Stromal cell of bone marrow (primary cell): ENCODE measurements around the gene BBS9.
A peak's percentile ranks its signal among the peaks of the same experiment; 100 is the strongest.
"Not testable (repeated sequence)": the region's sequence is repeated elsewhere in the genome, so short reads cannot be mapped to it uniquely, and the experiment has no call there.

ENCODE experiments used
- DNase-seq: peaks from one replicate; pipeline ENCODE4 v3.0.0-alpha.2; 2012; ENCODE audit warnings: low read depth

BBS9 gene

DNA sequence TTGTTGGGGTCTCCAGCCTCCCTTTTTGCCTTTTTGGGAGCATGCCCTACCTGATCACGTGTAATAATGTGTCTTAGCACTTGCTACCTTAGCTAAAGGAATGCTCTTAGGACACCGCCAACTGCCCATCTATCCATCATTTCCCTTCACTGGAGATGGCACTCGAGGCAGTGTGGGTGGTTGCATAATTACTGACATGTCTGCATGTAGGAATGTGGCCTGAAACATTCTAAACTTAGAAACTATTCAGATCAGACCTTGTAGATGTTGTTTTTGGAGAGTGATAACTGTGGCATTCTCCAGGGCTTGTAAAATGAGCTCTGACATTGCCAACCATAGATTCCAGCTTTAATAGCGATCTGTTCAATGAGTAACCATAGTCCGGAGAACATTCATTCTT lies 365.8 kb downstream of the BBS9 start:
- DNase-seq = peak; percentile 58

DNA sequence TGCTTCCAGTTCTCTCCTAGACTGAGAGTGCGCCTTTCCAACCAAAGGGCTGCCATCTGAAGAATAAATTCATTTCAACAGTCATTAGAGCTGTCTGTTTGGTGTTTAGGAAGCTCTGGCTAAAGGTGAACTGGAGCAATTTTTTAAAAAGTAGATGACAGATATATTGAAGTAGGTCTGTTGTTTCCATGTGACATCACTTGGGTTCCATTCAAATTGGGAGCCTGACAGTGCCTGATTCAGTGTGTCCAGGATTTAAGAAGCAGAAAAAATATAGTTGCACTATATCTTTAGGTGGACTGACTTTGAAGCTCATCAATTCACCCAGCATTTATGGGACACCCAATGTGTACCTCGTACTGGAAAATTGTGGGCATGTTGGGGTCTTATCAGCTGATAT lies 367.7 kb downstream of the BBS9 start:
- no peak for DNase-seq

DNA sequence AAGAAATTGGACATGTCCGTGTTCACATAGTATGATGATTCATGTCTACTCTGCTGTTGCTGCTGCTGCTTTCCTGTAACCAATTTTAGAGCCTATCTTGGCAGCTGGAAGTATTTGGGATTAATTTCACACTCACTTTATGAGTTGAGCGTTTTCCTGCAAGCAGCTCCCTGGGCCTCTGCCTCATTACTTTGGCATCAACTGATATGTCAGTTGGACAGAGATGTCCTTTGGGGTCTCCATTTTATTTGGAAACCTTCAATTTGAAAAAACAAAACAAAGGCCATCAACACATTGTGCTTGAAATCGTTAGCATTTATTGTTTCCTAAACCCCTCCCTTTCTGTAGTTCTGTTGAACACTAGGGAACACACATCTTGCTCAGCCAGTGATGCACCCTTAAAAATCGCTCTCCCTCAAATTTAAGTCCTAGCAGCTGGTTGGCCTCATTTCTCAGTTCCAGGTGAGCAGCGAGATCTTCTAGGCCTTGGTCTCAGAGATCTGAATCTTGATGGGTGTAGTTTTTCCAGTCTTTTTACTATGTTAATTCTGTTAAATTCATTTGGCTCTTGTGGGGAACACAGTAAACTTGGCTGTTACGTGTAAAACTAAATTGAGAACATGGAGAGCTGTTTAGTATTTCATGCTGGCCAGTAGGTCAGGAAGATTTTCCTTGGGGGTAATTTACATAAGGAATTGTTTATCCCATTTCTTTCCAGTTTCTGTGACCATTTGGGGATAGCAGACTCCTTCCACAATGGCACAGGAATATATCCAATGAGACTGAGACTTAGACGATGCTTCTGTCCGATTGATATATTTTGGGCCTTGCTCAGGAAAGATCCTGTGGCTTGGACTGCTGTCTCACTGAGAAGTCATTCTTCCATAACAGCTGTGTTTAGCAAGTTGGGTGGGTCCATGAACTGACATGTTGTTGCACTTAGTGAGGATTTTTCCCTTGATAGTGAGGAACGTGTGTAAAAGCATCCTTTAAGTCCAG lies 371.6 kb downstream of the BBS9 start:
- peak; percentile 21 for DNase-seq

DNA sequence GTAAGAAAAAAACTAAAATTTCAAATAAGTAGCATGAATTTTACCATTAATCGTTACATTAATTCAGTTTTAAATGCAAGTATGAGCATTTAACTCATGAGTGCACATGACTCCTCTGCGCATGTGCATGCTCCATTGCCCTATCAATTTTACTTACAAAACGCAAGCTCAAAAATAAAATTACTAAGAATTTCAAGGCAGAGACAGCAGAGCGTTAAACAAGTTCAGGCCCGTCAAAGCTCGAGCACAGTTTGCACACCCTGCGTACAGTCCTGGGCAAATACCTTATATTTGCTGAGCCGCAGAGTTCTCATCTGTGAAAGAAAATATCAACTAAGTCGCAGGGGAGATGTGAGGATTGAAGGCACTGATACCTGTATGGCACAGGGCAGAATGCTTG lies 373.6 kb downstream of the BBS9 start:
- no peak for DNase-seq

DNA sequence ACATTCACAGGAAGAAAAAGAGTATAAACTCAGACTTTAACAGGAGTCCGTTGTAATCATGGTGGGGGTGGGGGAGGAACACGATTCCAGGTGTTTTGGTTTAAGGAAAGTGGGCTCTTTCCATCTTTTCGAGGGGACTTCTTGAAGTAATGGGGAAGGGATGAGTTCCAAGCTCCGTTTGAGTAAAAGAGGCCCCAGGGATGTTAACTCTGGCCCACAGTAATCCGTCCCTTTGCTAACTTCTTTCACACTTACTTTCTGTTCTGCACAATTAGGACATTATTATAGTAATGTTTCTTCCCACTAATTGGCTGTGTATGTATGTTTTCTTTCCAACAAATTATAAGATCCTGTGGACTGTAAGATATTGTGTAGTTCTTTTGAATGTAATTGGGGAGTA lies 374.4 kb downstream of the BBS9 start:
- no peak for DNase-seq

DNA sequence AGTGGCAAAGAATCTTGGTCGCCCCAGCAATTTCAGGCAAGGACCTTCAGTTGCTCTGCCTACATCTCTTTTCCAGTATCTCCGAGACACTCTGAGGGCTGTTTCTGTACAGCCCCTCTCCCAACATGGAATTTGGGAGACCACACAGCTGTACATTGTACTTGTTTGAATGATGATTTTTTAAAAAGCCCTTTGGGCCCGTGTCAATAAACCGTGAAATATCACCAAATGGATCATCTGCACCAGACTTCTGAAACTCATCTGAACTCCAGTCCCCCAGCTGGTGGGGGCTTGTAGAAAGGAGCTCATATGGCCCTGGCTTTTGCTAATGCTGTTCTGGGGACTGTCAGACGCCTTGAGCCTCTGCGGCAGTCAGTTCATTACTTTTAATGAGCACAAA lies 374.9 kb downstream of the BBS9 start:
- DNase-seq = no peak

DNA sequence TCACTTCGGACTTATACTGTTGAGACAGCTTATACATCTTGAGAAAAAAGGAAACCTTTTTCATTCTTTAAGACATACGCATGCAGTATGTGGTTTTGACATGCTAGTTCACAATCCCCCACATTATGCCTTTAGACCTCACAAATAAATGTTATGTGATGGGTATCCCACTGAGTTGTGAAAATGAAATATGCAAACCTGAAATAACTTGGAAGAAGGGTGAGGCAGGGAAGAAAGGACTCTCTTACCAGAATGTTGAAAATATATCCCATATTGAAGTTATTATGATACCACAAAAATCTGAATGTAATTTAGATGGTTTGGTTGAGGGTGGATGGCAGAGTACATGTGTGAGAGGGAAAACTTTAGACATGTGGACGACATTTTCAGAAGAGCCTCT lies 379.8 kb downstream of the BBS9 start:
- no peak for DNase-seq

DNA sequence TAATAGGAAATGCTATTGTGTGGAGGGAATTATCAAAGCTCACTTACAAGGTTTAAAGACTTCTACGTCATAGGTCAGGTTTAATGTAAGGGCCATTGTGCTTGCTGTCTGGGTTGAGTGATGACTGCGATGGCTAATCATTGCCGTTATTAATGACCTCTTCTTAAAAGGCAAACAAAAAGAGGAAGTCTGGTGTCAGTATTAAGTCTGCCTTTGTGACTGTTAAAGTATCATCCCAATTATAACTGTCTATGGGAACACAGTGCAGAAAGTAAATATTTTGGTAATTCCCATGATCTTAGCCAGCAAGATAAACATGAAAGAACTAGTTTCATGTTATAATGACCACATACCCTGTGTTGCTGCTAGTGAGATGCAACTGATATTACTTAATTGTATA lies 382.4 kb downstream of the BBS9 start:
- no peak for DNase-seq

DNA sequence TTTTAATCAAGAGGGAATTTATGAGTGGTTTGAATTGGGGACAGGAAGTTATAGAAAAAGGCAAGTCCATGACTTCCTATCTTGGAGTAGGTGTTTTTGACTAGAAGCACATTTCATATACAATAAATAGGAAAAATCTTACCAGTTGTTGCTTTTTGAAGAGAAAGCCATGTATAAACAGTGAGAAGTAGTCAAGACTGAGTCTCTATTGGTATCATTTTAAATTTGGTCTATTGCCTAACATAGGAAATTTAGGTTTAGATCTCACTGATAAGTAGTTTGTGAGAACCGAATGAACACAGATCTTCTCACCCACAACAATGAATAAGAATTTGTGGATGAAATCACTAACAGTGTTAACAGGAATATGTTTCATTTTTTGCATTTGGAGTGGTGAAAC lies 387.2 kb downstream of the BBS9 start:
- no peak for DNase-seq

DNA sequence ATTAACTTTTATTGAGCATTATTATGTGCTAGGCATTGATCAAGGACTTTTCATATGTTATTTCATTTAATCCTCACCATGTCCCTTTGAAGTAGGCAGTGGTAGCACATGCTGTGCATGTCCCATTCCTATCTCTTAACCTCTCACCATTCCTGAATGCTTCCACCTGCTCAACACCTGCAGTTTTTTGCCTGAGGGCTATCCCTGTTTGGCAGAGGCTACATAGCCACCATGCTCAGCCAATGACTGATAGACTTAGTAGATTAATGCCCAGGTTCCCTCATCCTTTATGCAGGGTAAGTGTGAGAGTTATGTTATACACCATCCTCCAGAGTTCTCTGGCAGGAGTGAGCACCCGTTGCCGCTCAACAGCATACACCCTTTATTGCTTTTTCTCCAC lies 387.8 kb downstream of the BBS9 start:
- no peak for DNase-seq

DNA sequence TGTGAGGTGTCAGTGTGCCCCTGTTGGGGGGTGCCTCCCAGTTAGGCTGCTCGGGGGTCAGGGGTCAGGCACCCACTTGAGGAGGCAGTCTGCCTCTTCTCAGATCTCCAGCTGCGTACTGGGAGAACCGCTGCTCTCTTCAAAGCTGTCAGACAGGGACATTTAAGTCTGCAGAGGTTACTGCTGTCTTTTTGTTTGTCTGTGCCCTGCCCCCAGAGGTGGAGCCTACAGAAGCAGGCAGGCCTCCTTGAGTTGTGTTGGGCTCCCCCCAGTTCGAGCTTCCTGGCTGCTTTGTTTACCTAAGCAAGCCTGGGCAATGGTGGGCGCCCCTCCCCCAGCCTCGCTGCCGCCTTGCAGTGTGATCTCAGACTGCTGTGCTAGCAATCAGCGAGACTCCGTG lies 397.6 kb downstream of the BBS9 start:
- DNase-seq = not testable (repeated sequence)

DNA sequence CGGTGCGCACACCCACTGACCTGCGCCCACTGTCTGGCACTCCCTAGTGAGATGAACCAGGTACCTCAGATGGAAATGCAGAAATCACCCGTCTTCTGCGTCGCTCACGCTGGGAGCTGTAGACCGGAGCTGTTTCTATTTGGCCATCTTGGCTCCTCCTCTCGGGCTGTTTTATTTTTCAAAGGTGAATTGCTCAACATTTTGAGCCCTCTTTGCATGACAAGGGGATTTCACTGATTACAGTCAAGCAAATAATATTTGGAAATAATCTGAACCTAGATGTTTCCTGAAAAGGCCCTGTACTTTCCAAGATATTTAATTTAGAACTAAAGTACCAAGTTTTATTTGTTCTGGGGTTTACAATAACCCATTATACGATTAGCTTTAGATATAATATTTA lies 398.2 kb downstream of the BBS9 start:
- DNase-seq = not testable (repeated sequence)

DNA sequence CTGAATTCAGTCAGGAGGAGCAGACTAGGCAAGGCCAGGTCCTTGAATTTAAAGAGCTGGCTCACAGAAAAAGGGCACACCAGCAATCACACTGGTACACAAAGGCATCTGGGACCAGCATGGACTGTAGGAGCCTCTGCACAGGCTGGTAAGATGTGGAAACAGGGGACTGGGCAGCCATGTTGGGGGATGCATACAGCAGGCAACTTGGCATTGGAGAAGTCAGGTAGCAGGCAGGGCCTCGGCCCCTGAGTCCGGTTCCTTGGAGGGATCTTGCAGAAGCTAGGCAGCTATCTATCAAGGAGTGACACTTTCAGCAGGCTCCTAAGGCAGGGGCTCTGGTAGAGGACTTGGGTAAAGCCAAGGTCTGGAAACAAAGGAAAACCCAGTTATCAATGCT lies 399.7 kb downstream of the BBS9 start:
- DNase-seq = no peak

DNA sequence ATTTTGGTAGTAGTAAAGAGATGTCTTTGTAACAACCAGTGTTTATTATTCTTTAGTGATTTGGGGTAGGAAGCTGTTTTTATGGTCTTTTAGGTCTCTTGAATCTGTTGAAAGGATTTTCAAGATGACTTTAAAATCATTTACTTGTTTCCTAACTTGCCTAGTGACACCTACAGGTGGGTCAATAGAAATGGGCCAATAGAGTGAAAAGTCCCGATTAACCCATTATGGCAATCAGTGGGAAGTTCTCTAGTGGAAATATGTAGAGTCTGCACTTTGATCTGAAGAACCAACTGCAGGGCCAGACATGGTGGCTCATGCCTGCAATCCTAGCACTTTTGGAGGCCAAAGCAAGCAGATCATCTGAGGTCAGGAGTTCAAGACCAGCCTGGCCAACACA lies 401.3 kb downstream of the BBS9 start:
- no peak for DNase-seq

DNA sequence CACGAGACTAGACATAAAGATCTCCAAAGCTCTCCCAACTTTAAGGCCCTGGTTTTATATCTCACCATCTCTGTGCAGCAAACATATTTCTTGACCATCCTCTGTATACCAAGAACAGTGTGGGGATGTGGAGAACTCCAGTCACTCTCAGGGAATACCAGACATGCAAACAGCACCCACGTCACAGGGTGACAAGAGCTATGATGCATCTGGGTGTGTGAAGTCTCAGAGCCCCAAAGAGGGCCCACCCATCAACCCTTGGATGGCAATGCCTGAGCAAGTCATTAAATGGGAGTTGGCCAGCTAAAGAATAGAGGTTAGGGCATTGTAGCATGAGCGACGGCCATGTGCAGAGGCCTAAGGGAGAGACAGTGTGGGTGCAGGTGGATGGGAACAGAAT lies 402.5 kb downstream of the BBS9 start:
- no peak for DNase-seq

DNA sequence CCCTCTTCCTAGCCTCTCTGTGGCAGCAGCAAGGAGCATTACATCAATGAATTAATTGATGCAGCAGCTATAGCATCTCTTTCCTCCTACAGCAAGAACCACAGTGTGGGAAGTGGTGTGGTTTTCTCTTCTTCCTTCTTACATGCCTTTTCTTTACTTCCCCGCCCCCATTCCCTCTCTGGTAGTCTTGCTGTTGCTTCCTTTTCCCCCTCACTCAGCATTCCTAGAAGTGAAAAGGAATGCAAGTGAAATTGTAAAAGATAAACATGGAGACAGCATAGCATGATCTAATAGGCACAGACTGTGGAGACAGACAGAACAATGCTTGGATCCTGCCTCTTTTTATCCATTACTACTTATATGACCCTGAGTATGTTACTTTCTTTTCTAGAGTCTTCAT lies 405.5 kb downstream of the BBS9 start:
- no peak for DNase-seq

DNA sequence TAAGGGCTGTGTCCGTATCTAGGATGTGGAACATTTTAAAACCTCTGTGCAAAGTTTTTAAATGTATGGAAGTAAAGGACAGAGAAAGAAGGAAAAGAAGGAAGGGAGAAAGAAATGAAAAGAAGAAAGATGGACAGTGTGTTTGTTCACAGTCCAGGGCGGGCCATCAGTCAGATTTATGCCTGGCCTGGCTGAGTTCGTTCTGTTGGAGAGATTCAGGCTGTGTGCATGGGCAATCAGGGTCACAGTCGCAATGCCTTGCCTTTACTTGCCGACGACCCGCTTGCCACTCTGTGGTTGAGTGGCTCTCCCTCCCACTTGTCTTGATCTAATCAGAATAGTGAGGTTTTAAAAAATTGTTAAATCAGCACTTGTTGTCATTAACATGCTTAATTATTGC lies 406.6 kb downstream of the BBS9 start:
- no peak for DNase-seq

DNA sequence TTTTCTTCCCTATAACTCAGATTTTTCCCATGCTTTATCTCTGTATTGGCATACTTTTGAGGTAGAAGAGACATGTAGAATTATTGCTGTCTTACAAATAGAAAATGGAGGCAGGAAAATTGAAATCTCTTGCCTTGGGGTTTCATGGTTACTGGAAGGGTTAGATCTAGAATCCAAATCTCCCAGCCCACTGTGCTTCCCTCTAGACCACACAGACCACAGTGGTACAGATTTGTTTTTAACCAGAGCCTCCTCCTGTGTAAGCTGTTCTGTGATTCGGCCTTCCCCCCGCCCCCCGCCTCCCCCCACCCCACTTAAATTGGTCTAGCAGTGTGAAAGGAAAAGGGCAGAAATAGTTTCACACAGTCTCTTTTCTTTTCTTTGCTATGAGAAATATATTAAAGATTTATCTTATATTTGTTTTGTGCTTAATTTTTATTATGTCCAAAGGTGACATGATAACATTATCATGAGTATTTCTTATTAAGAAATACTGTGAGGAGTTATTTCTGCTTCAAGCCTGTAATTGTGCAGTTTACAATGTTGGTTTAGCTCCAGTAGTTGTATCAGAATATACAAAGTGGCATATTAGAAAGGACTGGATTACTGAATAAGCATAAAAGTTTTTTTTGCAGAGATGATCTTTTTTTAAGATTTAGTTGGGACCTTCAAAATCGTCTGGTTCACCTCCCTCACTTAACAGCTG lies 407.2 kb downstream of the BBS9 start:
- no peak for DNase-seq

DNA sequence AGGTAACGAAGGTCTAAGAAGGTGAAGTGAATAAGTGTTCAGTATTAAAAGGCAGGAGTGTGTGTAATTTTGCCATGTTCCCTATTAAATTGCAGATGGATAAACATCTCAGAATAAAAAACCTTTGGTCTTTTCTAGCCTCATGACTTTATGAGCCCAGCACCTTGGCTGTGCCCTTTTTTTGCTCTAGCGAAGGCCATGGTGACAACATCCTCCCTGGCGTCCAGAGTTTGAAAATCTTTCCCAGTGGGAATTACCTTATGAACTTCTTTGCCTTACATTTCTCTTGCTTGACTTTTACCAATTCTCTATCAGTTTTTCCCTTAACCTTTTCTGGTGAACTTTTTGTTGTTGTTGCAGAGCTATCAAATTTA lies 407.7 kb downstream of the BBS9 start:
- DNase-seq = no peak

DNA sequence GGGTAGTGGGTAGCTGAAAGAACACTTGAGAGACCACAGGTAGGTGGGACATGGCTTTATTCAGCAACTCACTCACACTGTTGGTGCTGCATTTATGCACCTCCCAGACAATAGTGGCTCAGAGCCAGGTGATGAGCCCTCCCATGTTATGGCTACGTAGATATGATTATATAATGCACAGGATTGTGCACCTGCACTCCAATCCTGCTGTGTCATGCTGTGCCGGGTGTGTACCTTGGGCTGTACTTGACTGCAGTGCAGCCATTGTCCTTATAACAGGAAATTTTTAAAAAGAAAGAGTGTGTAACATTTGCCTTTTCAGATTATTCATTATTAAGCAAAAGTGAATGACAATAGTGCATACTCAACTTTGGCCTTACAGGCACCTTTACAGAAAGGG lies 409.8 kb downstream of the BBS9 start:
- DNase-seq = no peak

DNA sequence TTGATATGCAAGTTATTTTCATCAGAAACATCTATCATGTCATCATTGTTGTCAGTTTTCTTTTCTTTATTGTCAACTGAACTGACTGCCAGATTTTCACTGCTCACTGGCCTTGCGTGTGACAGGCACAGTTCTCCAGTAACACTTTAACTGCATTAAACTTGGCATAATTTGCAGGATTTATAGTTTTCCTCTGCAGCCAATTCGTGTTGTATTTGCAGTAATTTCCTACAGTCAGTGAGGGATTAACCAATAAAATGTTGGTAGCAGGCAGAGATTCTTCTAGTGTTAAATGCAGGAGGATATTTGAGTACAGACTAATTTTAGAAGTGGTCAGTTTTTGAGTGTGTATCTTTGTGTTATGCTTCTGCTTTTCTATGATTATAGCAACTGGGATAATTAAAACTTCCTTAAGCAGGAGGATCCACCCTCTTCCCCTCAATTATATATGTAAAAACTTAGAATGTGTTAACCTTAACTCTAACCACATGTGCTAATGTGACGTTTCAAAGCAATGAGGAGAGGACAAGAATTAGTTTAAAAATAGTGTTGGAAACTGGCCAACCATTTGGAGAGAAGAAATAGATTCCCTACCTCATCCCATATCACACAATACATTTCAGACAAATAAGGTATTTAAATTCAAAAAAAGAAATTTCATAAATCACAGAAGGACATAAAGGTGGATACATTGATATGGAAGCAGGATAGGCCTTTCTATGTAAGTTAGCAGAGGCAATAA lies 410.5 kb downstream of the BBS9 start:
- no peak for DNase-seq

DNA sequence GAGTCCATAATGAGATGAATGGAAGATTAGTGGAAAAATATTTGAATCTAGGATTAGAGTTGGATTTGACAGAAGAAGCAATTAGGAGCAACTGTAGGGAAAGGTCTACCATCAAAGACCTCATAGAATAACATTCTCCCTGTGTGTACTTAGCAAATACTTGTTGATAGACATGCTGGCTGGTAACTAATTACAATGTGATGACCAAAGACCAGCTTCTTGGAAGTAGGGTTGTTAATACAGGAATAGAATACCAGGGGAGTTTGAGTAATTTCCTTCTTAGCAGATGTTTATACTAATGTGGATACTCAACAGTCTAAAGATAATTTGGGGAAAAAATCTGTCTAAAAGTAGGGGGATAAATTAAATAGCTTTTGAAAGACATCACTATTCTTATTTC lies 418.5 kb downstream of the BBS9 start:
- DNase-seq = no peak

DNA sequence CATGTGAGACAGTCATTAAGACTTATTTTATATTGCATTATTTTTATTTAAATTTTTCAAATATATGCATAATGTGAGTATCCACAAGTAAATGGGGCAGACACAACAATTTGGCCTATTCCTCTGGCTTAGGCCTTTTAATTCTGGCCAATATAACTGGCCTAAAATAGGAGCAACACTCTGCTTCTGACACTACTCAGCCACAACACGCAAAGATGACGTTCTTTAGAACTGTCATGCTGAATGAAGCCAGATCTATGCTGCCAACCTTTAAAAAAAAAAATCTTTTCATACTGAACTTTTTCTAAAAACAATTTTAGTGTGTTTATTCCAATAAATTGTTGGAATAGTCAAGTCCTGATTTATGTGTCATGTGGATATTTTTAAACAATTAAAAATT lies 421.0 kb downstream of the BBS9 start:
- no peak for DNase-seq
